Peyer's patch (tissue), 4 donors: Measurements from ENCODE around the gene LIPE.

ENCODE experiments used
- CTCF ChIP-seq, 6 experiments: fragments of 450-650 bp in 4 of 6; fragments of 200-600 bp in 2 of 6; sonication (generic) in 1 of 6; IDR thresholded peaks; one replicate each; pipeline ENCODE4 v1.5.1; 2017 to 2019; ENCODE audit warnings: antibody characterized with exemption in 6 of 6, mild to moderate bottlenecking in 3 of 6, moderate library complexity in 1 of 6
- POLR2A ChIP-seq, 2 donors: fragments of 450-650 bp; IDR thresholded peaks; one replicate each; pipeline ENCODE4 v1.5.1; 2017; ENCODE audit warnings: antibody characterized with exemption in 2 of 2, mild to moderate bottlenecking in 2 of 2, moderate library complexity in 2 of 2

DNA sequence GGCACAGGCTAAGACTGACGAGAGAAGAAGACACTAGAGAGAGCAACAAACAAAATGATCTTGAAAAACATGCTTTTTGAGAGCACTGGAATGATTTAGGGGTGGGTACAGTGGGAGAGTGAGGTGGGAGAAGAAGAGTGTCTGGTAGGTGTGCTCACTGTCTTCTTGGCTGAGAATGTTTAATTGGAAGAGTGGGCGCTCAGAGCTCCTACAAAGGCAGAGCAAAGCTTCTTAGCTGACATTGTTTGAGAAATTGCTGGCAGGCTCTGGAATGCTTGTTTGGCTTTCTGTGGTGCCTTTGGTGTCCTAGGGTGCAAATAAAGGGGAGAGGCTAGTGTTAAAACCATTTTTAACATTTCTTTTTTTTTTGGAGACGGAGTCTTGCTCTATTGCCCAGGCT is 1.5 kb upstream of the LIPE start:
- TF ChIP-seq CTCF (IDR thresholded peaks at IDR 0.05) (no peak), POLR2A (IDR thresholded peaks at IDR 0.05) (no peak)
